Neural cell (in vitro differentiated cells): Measurements from ENCODE around the gene RASGRP4. TPM values are rescaled to one million over a fixed set of nuclear protein-coding genes. Genes with fewer than 3 reads are reported as not detected.

Experiments used
- H2AFZ ChIP-seq: fragments of 200-600, 300-800 bp; sonication (generic), shearing (Covaris generic); 2 replicates; pipeline ENCODE4 v1.6.0; 2014; ENCODE audit warnings: low read depth, mild to moderate bottlenecking, antibody characterized with exemption, low read length, moderate library complexity
- H3F3A ChIP-seq: fragments of 200-600 bp; shearing (Covaris generic); 2 replicates; pipeline ENCODE4 v1.6.1; 2016; ENCODE audit warnings: mild to moderate bottlenecking, moderate library complexity, mixed read lengths, antibody characterized with exemption, low read length; ENCODE audit not compliant: insufficient read depth, poor library complexity, severe bottlenecking
- H3K27ac ChIP-seq: fragments of 200-600, 300-800 bp; sonication (generic), shearing (Covaris generic); 2 replicates; pipeline ENCODE4 v1.5.1; 2014; ENCODE audit warnings: mild to moderate bottlenecking, low read length, moderate library complexity
- H3K27me3 ChIP-seq: fragments of 300-800, 200-600 bp; sonication (generic), shearing (Covaris generic); 2 replicates; pipeline ENCODE4 v1.6.0; 2014; ENCODE audit warnings: mild to moderate bottlenecking, low read depth, low read length, moderate library complexity; ENCODE audit not compliant: insufficient read depth
- H3K36me3 ChIP-seq: fragments of 300-800, 200-600 bp; sonication (generic), shearing (Covaris generic); 2 replicates; pipeline ENCODE4 v1.5.1; 2014; ENCODE audit warnings: mild to moderate bottlenecking, antibody characterized with exemption, low read length, moderate library complexity; ENCODE audit not compliant: insufficient read depth
- H3K4me2 ChIP-seq: fragments of 300-800, 200-600 bp; sonication (generic), shearing (Covaris generic); 2 replicates; pipeline ENCODE4 v1.6.0; 2014; ENCODE audit warnings: mild to moderate bottlenecking, low read length
- H3K4me3 ChIP-seq: fragments of 300-800, 200-600 bp; sonication (generic), shearing (Covaris generic); 2 replicates; pipeline ENCODE4 v1.5.1; 2014; ENCODE audit warnings: mild to moderate bottlenecking, low read length, moderate library complexity
- H3K79me2 ChIP-seq: fragments of 200-600 bp; shearing (Covaris generic); replicated peaks from 2 replicates; pipeline ENCODE4 v1.6.0; 2014; ENCODE audit warnings: mild to moderate bottlenecking, low read length, moderate library complexity; ENCODE audit not compliant: insufficient read depth
- H3K9ac ChIP-seq: fragments of 300-800, 200-600 bp; sonication (generic), shearing (Covaris generic); 2 replicates; pipeline ENCODE4 v1.6.1; 2016; ENCODE audit warnings: mild to moderate bottlenecking, low read length, mixed read lengths
- H3K9me2 ChIP-seq: fragments of 200-600 bp; shearing (Covaris generic); 2 replicates; pipeline ENCODE4 v1.6.1; 2016; ENCODE audit warnings: mild to moderate bottlenecking, low read length, mixed read lengths; ENCODE audit not compliant: insufficient read depth
- H3K9me3 ChIP-seq: fragments of 200-600, 300-800 bp; sonication (generic), shearing (Covaris generic); 2 replicates; pipeline ENCODE4 v1.6.1; 2016; ENCODE audit warnings: mild to moderate bottlenecking, mixed run types, low read length, moderate library complexity, mixed read lengths
- H4K20me1 ChIP-seq: fragments of 200-600 bp; shearing (Covaris generic); 2 replicates; pipeline ENCODE4 v1.6.1; 2016; ENCODE audit warnings: mild to moderate bottlenecking, mixed run types; ENCODE audit not compliant: insufficient read depth
- EP300 ChIP-seq: fragments of 450-650 bp; conservative IDR thresholded peaks from 2 replicates; pipeline ENCODE4 v1.6.1; 2014; ENCODE audit warnings: antibody characterized with exemption, mild to moderate bottlenecking, moderate library complexity; ENCODE audit not compliant: poor library complexity, severe bottlenecking
- EZH2 ChIP-seq: fragments of 200-600, 300-800 bp; shearing (Covaris generic), sonication (generic); IDR thresholded peaks from 2 replicates; pipeline ENCODE4 v1.6.1; 2014; ENCODE audit warnings: antibody characterized with exemption, low read length, borderline replicate concordance, mild to moderate bottlenecking; ENCODE audit not compliant: insufficient read depth, poor library complexity, severe bottlenecking
- MXI1 ChIP-seq: fragments of 450-650 bp; conservative IDR thresholded peaks from 2 replicates; pipeline ENCODE4 v1.6.1; 2014; ENCODE audit warnings: antibody characterized with exemption, mild to moderate bottlenecking; ENCODE audit not compliant: poor library complexity, severe bottlenecking
- POLR2AphosphoS5 ChIP-seq: IDR thresholded peaks from 2 replicates; pipeline ENCODE4 v1.6.1; 2012
- RAD21 ChIP-seq: fragments of 450-650 bp; conservative IDR thresholded peaks from 2 replicates; pipeline ENCODE4 v1.6.1; 2014; ENCODE audit warnings: antibody characterized with exemption, mild to moderate bottlenecking, moderate library complexity
- SMC3 ChIP-seq: fragments of 450-650 bp; conservative IDR thresholded peaks from 2 replicates; pipeline ENCODE4 v1.6.1; 2014; ENCODE audit warnings: antibody characterized with exemption, mild to moderate bottlenecking, moderate library complexity; ENCODE audit not compliant: poor library complexity
- TAF1 ChIP-seq: IDR thresholded peaks from 2 replicates; pipeline ENCODE4 v1.6.1; 2012; ENCODE audit warnings: low read depth
- polyA plus RNA-seq: library from polyadenylated mRNA; depleted of rRNA; stranded (reverse); fragments of >200 nt; gene quantifications from 2 replicates; pipeline ENCODE4 v1.2.3, GENCODE V29; 2014
- TF ChIP-seq, protein P1 (sequence below): IDR thresholded peaks from 2 replicates; pipeline ENCODE4 v1.6.1; 2012; ENCODE audit warnings: borderline replicate concordance
- TF ChIP-seq, protein P2 (sequence below): fragments of 450-650 bp; IDR thresholded peaks from 2 replicates; pipeline ENCODE4 v1.5.1; 2014; ENCODE audit warnings: antibody characterized with exemption, mild to moderate bottlenecking, moderate library complexity; ENCODE audit not compliant: poor library complexity, severe bottlenecking

The RASGRP4 gene
- polyA plus RNA-seq, 1 donor from 2014 or later: not detected

DNA sequence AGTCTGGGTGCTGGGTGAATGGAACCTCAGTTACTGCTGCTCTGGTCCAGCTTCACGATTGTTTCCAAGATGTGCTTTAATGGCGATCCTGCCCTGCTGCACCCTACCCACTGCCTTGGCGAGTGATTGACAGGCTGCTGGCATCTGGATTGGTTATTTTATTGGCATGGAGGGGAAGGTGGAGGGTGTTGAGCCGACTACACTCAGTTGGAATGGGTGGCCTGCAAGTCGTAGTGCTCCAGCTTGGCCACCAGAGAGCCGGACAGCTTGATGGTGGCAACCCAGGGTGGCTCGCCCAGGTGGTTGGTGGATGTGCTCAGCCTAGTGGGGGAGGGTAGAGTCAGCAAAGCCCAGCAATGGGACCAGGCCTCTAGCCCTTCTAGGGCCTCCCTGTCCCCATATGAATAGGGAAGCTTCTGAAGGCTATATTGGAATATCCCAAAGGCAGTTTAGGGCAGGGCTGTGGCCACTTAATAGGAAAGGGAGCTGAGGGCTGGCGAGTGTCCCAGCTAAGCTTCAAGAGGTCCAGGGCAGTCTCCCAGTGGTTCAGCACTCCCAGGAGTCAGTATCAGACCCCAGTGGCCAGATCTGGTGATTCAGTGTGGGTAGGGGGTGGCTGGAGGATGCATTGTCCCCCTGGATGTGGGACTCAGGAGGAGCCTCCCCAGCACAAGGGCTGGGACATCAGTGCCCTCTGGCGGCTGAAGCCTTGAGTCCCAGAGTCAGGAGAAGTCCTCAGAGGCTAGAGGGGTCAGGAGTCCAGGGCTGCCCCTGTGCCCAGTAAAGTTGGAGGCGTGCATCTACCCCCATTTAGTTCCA is 41.6 kb downstream of the RASGRP4 start:
- H3K4me2 ChIP-seq: no peak overlapping the region
- TF ChIP-seq MXI1 (no peak), EZH2 (no peak)
- TF ChIP-seq, protein P1, sequence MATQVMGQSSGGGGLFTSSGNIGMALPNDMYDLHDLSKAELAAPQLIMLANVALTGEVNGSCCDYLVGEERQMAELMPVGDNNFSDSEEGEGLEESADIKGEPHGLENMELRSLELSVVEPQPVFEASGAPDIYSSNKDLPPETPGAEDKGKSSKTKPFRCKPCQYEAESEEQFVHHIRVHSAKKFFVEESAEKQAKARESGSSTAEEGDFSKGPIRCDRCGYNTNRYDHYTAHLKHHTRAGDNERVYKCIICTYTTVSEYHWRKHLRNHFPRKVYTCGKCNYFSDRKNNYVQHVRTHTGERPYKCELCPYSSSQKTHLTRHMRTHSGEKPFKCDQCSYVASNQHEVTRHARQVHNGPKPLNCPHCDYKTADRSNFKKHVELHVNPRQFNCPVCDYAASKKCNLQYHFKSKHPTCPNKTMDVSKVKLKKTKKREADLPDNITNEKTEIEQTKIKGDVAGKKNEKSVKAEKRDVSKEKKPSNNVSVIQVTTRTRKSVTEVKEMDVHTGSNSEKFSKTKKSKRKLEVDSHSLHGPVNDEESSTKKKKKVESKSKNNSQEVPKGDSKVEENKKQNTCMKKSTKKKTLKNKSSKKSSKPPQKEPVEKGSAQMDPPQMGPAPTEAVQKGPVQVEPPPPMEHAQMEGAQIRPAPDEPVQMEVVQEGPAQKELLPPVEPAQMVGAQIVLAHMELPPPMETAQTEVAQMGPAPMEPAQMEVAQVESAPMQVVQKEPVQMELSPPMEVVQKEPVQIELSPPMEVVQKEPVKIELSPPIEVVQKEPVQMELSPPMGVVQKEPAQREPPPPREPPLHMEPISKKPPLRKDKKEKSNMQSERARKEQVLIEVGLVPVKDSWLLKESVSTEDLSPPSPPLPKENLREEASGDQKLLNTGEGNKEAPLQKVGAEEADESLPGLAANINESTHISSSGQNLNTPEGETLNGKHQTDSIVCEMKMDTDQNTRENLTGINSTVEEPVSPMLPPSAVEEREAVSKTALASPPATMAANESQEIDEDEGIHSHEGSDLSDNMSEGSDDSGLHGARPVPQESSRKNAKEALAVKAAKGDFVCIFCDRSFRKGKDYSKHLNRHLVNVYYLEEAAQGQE: no peak
- H3K9ac ChIP-seq: no peak overlapping the region
- no peak overlapping the region for H2AFZ ChIP-seq
- no peaks in the 10 kb centered on the region for H3F3A ChIP-seq
- H4K20me1 ChIP-seq: no peaks in the 10 kb centered on the region
- H3K27ac ChIP-seq: no peak overlapping the region
- H3K9me3 ChIP-seq: no peaks in the 10 kb centered on the region
- no peak overlapping the region for H3K4me3 ChIP-seq
- H3K27me3 ChIP-seq: no peaks in the 10 kb centered on the region
- peaks cover 6% of the 10 kb centered on the region for H3K79me2 ChIP-seq
- no peaks in the 10 kb centered on the region for H3K36me3 ChIP-seq
- H3K9me2 ChIP-seq: no peaks in the 10 kb centered on the region

DNA sequence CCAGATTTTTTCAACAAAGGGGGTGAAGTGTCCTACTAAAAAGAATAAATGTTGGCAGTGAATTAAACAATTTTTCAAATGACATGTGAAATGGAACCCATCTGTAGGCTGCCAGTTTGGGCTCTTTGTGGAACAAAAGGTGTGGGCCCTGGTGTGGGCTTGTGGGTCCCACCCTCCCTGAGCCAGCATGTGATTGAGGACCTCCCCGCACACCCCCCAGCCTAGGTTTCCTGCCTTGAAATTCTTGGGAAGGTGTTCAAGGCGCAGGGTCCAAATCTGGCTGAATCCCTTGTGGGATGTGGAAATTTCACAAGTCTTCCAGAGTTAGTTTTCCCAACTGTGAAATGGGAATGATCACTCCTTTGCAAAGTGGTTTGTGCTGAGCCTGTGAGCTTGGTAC is 42.3 kb downstream of the RASGRP4 start:
- Histone ChIP-seq H3K9ac (no peak overlapping the region), H3K9me2 (no peaks in the 10 kb centered on the region), H3K27ac (no peak overlapping the region), H3K36me3 (no peaks in the 10 kb centered on the region), H3K4me2 (no peak overlapping the region), H2AFZ (no peak overlapping the region), H3K9me3 (no peaks in the 10 kb centered on the region), H3K4me3 (no peak overlapping the region), H3F3A (no peaks in the 10 kb centered on the region), H3K79me2 (peaks cover under 1% of the 10 kb centered on the region), H3K27me3 (no peaks in the 10 kb centered on the region), H4K20me1 (no peaks in the 10 kb centered on the region)
- TF ChIP-seq TAF1 (no peak), SMC3 (no peak), RAD21 (no peak), EZH2 (no peak), EP300 (no peak), MXI1 (no peak), POLR2AphosphoS5 (no peak)
- TF ChIP-seq, protein P2, sequence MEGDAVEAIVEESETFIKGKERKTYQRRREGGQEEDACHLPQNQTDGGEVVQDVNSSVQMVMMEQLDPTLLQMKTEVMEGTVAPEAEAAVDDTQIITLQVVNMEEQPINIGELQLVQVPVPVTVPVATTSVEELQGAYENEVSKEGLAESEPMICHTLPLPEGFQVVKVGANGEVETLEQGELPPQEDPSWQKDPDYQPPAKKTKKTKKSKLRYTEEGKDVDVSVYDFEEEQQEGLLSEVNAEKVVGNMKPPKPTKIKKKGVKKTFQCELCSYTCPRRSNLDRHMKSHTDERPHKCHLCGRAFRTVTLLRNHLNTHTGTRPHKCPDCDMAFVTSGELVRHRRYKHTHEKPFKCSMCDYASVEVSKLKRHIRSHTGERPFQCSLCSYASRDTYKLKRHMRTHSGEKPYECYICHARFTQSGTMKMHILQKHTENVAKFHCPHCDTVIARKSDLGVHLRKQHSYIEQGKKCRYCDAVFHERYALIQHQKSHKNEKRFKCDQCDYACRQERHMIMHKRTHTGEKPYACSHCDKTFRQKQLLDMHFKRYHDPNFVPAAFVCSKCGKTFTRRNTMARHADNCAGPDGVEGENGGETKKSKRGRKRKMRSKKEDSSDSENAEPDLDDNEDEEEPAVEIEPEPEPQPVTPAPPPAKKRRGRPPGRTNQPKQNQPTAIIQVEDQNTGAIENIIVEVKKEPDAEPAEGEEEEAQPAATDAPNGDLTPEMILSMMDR: no peak
- TF ChIP-seq, protein P1: no peak
